Activated T-cell treated with anti-CD3 and anti-CD28 coated beads, Interleukin-2, amount 50 U/mL, for 4 hours (primary cell): ENCODE data around the gene SLC6A12. TPM values are rescaled to one million over a fixed set of nuclear protein-coding genes. Genes with fewer than 3 reads are reported as not detected.
"Not testable (repeated sequence)": the region's sequence is repeated elsewhere in the genome, so short reads cannot be mapped to it uniquely, and the experiment has no call there.

Experiments used
- ATAC-seq, 2 donors: fragments of 200-7000 bp; cut with Tn5 transposase; one replicate each; pipeline ENCODE4 v1.10.0; 2021
- DNase-seq: peaks from one replicate; pipeline ENCODE4 v3.0.0-alpha.2; 2020
- H3K27me3 Mint-ChIP-seq: one replicate; pipeline ENCODE4 v1.8.0; 2021; ENCODE audit warnings: low read depth, mixed read lengths
- H3K36me3 Mint-ChIP-seq: one replicate; pipeline ENCODE4 v1.8.0; 2022; ENCODE audit warnings: mixed read lengths; ENCODE audit not compliant: insufficient read depth
- H3K4me1 Mint-ChIP-seq: one replicate; pipeline ENCODE4 v1.8.0; 2021; ENCODE audit warnings: low read depth, mixed read lengths
- H3K4me3 Mint-ChIP-seq: one replicate; pipeline ENCODE4 v1.8.0; 2021; ENCODE audit warnings: mild to moderate bottlenecking, moderate library complexity, mixed read lengths
- H3K9me3 Mint-ChIP-seq: one replicate; pipeline ENCODE4 v1.8.0; 2021; ENCODE audit warnings: mixed read lengths
- total RNA-seq, 3 donors: library from RNA; stranded (reverse); gene quantifications; one replicate each; pipeline ENCODE4 v1.2.1, GENCODE V29; 2021

The SLC6A12 gene
- total RNA-seq, 3 donors from 2014 or later = 0.11 to 0.42 TPM; not detected in 1

- H3K9me3 Mint-ChIP-seq = peaks cover 4% of the 10 kb centered on the region
- peaks cover 31% of the 10 kb centered on the region for H3K27me3 Mint-ChIP-seq
- DNase-seq (no peak), ATAC-seq (no peak)
- no peaks in the 10 kb centered on the region for H3K36me3 Mint-ChIP-seq
- H3K4me1 Mint-ChIP-seq = no peaks in the 10 kb centered on the region
- no peak overlapping the region for H3K4me3 Mint-ChIP-seq
These were observed 27.3 kb upstream of the SLC6A12 start for GRCh38 chr12:241266-241665.

DNA sequence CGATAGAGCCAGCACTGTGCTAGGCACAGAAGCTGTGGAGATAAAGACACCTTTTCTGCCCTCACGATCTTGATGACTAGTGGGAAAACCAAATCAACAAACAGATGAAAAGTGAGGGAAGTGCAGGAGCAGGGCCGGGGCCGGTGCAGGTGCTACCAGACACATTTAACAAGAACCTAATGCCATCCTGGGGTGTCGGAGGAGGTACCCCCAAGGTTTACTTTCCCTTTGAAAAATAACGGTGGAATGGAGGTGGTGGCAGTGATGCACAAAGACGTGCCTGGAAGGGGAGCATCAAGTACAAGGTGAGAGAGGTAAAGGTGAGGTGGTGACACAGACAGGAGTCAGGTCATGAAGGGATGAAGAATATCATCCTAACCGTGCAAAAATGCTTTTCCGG lies 26.6 kb upstream of the SLC6A12 start:
- Mint-ChIP-seq H3K4me1 (no peaks in the 10 kb centered on the region), H3K9me3 (peaks cover 11% of the 10 kb centered on the region), H3K36me3 (no peaks in the 10 kb centered on the region), H3K4me3 (no peak overlapping the region), H3K27me3 (peaks cover 31% of the 10 kb centered on the region)
- ATAC-seq (no peak), DNase-seq (no peak)

DNA sequence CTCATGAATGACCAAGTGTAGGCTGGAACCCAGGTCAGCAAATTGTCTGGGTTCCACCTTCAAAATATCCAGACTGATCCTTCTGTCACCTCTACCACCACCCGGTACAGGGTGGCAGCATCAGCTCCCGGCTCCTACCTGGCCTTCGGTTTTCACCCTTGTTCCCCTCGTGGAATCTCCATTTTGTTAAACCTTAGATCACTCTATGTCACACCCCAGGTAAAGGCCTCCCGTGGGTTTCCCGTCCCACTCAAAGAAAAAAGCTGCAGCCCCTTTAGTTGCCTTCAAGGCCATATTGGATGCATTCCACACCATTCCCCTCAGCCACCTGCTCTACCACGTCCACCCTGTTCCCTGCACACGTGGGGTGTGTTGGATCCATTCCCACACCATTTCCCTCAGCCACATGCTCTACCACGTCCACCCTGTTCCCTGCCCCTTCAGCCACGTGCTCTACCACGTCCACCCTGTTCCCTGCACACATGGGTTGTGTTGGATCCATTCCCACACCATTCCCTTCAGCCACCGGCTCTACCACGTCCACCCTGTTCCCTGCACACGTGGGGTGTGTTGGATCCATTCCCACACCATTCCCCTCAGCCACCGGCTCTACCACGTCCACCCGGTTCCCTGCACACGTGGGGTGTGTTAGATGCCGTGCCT lies 24.9 kb upstream of the SLC6A12 start:
- no peak overlapping the region for H3K4me3 Mint-ChIP-seq
- peaks cover 27% of the 10 kb centered on the region for H3K27me3 Mint-ChIP-seq
- no peaks in the 10 kb centered on the region for H3K36me3 Mint-ChIP-seq
- no peaks in the 10 kb centered on the region for H3K4me1 Mint-ChIP-seq
- no peak for ATAC-seq
- H3K9me3 Mint-ChIP-seq = peaks cover 18% of the 10 kb centered on the region
- no peak for DNase-seq

GRCh38 chr12:238116-238515 lies 24.2 kb upstream of the SLC6A12 start:
- Mint-ChIP-seq H3K4me3 (no peak overlapping the region), H3K27me3 (peaks cover 21% of the 10 kb centered on the region), H3K36me3 (no peaks in the 10 kb centered on the region), H3K9me3 (peaks cover 18% of the 10 kb centered on the region), H3K4me1 (no peaks in the 10 kb centered on the region)
- DNase-seq = no peak
- no peak for ATAC-seq

DNA sequence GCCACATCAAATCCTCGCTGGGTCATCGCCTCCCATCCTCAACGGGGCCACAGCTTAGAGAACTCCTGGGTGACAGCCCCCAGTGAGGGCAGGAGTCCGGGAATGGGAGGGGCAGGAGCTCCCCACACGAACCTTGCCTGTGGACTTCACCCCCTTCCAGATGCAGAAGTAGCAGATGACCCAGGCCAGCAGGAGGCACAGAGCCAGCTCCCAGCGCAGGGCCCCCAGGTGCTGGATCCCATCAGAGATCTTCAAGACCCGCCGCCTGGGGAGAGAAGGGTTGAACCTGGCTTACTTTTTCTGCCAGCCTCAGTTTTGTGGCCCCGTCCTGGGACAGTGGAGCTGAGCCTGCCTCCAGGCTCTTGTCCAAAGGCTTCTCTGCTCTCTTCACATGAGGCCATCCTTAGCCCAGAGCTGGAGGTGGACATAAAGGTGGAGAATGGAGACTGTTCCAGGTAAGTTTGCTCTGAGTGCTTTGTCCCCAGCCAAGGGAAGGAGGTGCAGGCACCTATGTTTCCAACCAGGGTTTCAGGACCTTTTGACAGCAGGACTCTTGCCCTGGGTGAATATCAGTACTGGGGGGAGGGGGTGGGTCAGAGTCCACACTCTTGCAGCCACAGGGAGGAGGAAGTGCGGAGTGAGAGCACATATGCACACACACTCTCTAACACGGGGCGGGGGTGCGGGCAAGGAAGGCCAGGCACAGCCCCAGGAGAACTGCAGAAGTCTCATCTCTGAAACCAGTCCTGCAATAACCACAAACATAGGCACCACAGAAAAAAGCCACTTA lies 23.3 kb upstream of the SLC6A12 start:
- Mint-ChIP-seq H3K4me3 (no peak overlapping the region), H3K36me3 (no peaks in the 10 kb centered on the region), H3K4me1 (no peaks in the 10 kb centered on the region), H3K27me3 (peaks cover 18% of the 10 kb centered on the region), H3K9me3 (peaks cover 18% of the 10 kb centered on the region)
- DNase-seq (no peak), ATAC-seq (no peak)

GRCh38 chr12:236445-236844 lies 22.5 kb upstream of the SLC6A12 start:
- no peak for ATAC-seq
- Mint-ChIP-seq H3K9me3 (peaks cover 18% of the 10 kb centered on the region), H3K27me3 (peaks cover 18% of the 10 kb centered on the region), H3K4me3 (no peak overlapping the region), H3K36me3 (no peaks in the 10 kb centered on the region), H3K4me1 (no peaks in the 10 kb centered on the region)
- DNase-seq = no peak

DNA sequence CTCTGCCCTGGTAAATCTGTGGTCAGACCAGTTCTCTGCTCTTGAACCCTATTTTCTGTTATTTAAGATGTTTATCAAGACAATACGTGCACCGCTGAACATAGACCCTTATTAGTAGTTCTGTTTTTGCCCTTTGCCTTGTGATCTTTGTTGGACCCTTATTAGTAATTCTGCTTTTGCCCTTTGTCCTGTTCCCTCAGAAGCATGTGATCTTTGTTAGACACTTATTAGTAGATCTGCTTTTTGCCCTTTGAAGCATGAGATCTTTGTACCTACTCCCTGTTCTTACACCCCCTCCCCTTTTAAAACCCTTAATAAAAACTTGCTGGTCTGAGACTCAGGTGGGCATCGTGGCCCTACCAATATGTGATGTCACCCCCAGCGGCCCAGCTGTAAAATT lies 22.0 kb upstream of the SLC6A12 start:
- H3K4me3 Mint-ChIP-seq, DNase-seq, H3K4me1 Mint-ChIP-seq, H3K36me3 Mint-ChIP-seq, ATAC-seq: not testable (repeated sequence)
- Mint-ChIP-seq H3K9me3 (peaks cover 18% of the 10 kb centered on the region), H3K27me3 (peaks cover 18% of the 10 kb centered on the region)

- H3K27me3 Mint-ChIP-seq = peaks cover 12% of the 10 kb centered on the region
- H3K36me3 Mint-ChIP-seq = no peaks in the 10 kb centered on the region
- DNase-seq = no peak
- no peak overlapping the region for H3K4me3 Mint-ChIP-seq
- peaks cover 18% of the 10 kb centered on the region for H3K9me3 Mint-ChIP-seq
- no peak for ATAC-seq
- no peaks in the 10 kb centered on the region for H3K4me1 Mint-ChIP-seq
These were observed 21.0 kb upstream of the SLC6A12 start for GRCh38 chr12:234891-235415.

DNA sequence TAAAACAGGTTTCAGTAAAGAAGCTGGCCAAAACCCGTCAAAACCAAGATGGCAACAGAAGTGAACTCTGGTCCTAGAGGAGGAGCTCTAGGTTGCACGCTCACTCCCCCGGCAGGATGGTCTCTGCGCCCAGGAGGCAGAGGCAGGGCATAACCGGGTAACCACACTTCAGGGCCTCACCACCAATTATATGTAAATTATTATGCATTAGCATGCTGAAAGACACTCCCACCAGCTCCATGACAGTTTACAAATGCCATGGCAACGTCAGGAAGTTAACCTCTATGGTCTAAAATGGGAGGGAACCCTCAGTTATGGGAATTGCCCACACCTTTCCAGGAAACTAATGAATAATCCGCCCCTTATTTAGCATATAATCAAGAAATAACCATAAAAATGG lies 20.1 kb upstream of the SLC6A12 start:
- no peak for ATAC-seq
- Mint-ChIP-seq H3K36me3 (no peaks in the 10 kb centered on the region), H3K4me3 (no peak overlapping the region), H3K27me3 (peaks cover 8% of the 10 kb centered on the region), H3K9me3 (peaks cover 18% of the 10 kb centered on the region), H3K4me1 (no peaks in the 10 kb centered on the region)
- DNase-seq = no peak

DNA sequence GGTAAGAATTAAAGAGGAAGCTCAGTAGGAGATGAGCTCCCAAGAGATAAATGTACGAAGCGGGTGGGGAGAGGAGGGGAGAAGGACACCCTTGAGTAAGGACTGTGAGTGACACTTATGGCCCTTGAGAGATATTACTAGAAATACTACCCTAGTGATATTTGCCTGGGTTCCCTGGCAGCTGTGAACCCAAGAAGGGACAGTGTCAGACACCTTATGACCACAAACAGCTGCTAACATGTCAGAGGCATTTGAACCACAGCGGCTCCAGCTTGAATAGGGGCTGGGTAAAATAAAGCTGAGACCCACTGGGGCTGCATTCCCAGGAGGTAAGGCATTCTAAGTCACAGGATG lies 19.6 kb upstream of the SLC6A12 start:
- no peak for ATAC-seq
- H3K4me1 Mint-ChIP-seq = no peaks in the 10 kb centered on the region
- peaks cover 5% of the 10 kb centered on the region for H3K27me3 Mint-ChIP-seq
- H3K9me3 Mint-ChIP-seq = peaks cover 18% of the 10 kb centered on the region
- no peak overlapping the region for H3K4me3 Mint-ChIP-seq
- no peak for DNase-seq
- H3K36me3 Mint-ChIP-seq = no peaks in the 10 kb centered on the region

DNA sequence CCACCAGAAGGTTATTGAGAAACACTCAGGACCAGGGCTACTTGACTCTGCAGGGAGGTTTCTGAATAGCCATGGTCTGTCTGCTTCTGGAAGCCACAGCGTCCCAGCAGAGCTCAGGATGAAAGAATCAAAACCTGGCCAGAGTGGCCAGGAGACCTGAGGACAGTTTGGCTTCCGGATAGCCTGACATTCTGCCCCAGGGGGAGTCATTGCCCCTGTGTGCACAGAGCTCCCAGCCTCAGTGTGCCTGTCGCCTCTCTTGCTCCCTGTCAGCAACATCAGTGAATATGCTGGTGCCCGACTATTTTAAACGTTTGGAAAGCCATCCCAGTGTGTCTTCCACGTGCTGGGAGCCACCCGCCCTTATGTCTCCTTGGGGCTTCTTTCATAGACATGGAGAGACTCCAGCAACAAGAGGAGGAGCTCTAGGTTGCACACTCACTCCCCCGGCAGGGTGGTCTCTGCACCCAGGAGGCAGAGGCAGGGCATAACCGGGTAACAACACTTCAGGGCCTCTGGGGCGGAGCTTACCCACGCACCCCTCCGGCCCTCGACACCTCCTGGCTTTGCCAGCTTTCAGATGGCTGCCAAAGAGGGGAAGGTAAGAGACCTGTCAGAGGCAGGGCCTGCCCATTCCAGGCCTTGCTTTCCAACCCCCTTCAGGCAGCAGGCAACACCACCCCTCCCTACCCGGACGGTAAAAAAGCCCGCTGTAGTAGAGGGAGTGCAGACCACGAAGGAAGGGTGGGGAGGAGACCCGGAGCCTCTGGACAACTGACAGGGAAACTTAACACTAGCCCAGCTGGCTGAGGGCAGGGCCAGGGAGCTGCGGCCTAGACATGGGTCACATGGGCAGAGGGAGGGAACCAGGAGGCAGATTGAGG lies 19.0 kb upstream of the SLC6A12 start:
- Mint-ChIP-seq H3K4me1 (no peaks in the 10 kb centered on the region), H3K27me3 (peaks cover 1% of the 10 kb centered on the region), H3K9me3 (peaks cover 18% of the 10 kb centered on the region), H3K36me3 (no peaks in the 10 kb centered on the region), H3K4me3 (no peak overlapping the region)
- DNase-seq (no peak), ATAC-seq (no peak)

GRCh38 chr12:230925-231671 lies 17.1 kb upstream of the SLC6A12 start:
- Mint-ChIP-seq H3K36me3 (no peaks in the 10 kb centered on the region), H3K4me1 (no peaks in the 10 kb centered on the region), H3K27me3 (peaks cover 2% of the 10 kb centered on the region), H3K4me3 (no peak overlapping the region), H3K9me3 (peaks cover 12% of the 10 kb centered on the region)
- ATAC-seq = no peak
- DNase-seq = no peak

GRCh38 chr12:229441-230191 lies 15.7 kb upstream of the SLC6A12 start:
- no peak for ATAC-seq
- no peaks in the 10 kb centered on the region for H3K9me3 Mint-ChIP-seq
- no peak for DNase-seq
- no peaks in the 10 kb centered on the region for H3K4me1 Mint-ChIP-seq
- no peaks in the 10 kb centered on the region for H3K36me3 Mint-ChIP-seq
- no peak overlapping the region for H3K4me3 Mint-ChIP-seq
- H3K27me3 Mint-ChIP-seq = peaks cover 2% of the 10 kb centered on the region
